Adrenal gland (tissue), 12 donors: Measurements from ENCODE around the gene PIP4K2C. TPM values are rescaled to one million over a fixed set of nuclear protein-coding genes. Genes with fewer than 3 reads are reported as not detected.

Experiments used
- DNase-seq, 7 donors: peaks; one replicate each; pipeline ENCODE4 v3.0.0-alpha.2; 2019 to 2020
- H3K27ac ChIP-seq, 5 donors: fragments of 200-600 bp; sonication (generic) in 4 of 5; 1 replicate in 3 of 5; 2 replicates in 2 of 5; pipeline versions ENCODE4 v1.5.1 to v1.8.0; 2016 to 2020; ENCODE audit warnings: mild to moderate bottlenecking in 1 of 5
- H3K27me3 ChIP-seq: fragments of 200-600 bp; 2 replicates; pipeline ENCODE4 v1.8.0; 2021
- H3K36me3 ChIP-seq, 2 donors: fragments of 200-600 bp; replicated peaks in 1 of 2; 1 replicate in 1 of 2; 2 replicates in 1 of 2; pipeline versions ENCODE4 v1.5.1 to v1.8.0; 2018 to 2022
- H3K4me1 ChIP-seq, 2 donors: fragments of 200-600 bp; replicated peaks in 1 of 2; 1 replicate in 1 of 2; 2 replicates in 1 of 2; pipeline versions ENCODE4 v1.5.1 to v1.8.0; 2018 to 2021
- H3K4me3 ChIP-seq, 4 donors: fragments of 200-600 bp; sonication (generic) in 3 of 4; one replicate each; pipeline ENCODE4 v1.5.1; 2016 to 2018
- H3K9me3 ChIP-seq, 3 donors: fragments of 200-600 bp; sonication (generic) in 1 of 3; replicated peaks in 1 of 3; 1 replicate in 2 of 3; 2 replicates in 1 of 3; pipeline versions ENCODE4 v1.5.1 to v1.8.0; 2016 to 2021
- CTCF ChIP-seq, 6 experiments: fragments of 450-650 bp in 4 of 6; fragments of 200-600 bp in 2 of 6; sonication (generic) in 1 of 6; IDR thresholded peaks; 1 replicate in 5 of 6; 2 replicates in 1 of 6; pipeline versions ENCODE4 v1.5.1 to v1.8.0; 2016 to 2021; ENCODE audit warnings: antibody characterized with exemption in 6 of 6, mild to moderate bottlenecking in 2 of 6, moderate library complexity in 1 of 6
- POLR2A ChIP-seq, 2 donors: fragments of 450-650 bp; IDR thresholded peaks; one replicate each; pipeline ENCODE4 v1.6.1; 2017; ENCODE audit warnings: antibody characterized with exemption in 2 of 2, mild to moderate bottlenecking in 2 of 2, moderate library complexity in 1 of 2
- WGBS, 4 donors: extraction: QIAGEN DNeasy Blood & Tissue Kit in 2 of 4; methylation state at CpG; one replicate each; pipeline versions ENCODE4 v1.1.5 to v1.1.7; 2013 to 2017; 5-methylcytosine and 5-hydroxymethylcytosine counted together
- intact Hi-C, 2 donors: fragments of 100-400 bp; cut with DNase I; formaldehyde crosslinking; loops; one replicate each; pipeline versions ENCODE4 v1.14.1 to v1.15.0; 2022 to 2023
- polyA plus RNA-seq, 3 donors: library from polyadenylated mRNA; stranded (reverse); fragments of 200-250 nt in 2 of 3; fragments of 350-450 nt in 1 of 3; fragmentation: Illumina TruSeq in 1 of 3; extraction: RNeasy Lipid Tissue Mini Kit (QIAGEN cat#74804) in 1 of 3; gene quantifications; one replicate each; pipeline ENCODE4 v1.2.3, GENCODE V29; 2013 to 2014
- total RNA-seq, 9 donors: library from RNA; depleted of rRNA in 4 of 9; stranded (reverse); fragments of >200 nt in 4 of 9; fragments of 120-200 nt in 1 of 9; fragmentation: NEBNext Ultra II Directional in 1 of 9; extraction: Animal tissue kit (Norgen Biotek cat#: 25700) in 1 of 9; gene quantifications; one replicate each; pipeline versions ENCODE4 v1.1.0 to v1.2.4, GENCODE V29; 2013 to 2023
- donor health status: healthy with polysubstance abuse.
- donor health status: Bipolar disorder and iron deficiency.
- donor health status: DM: yes; HTN: yes; CAD: no.
- donor health status: DM: no; HTN: no; CAD: no.
- donor health status: DM: no; HTN: no; CAD: no.
- donor health status: DM: yes; HTN: yes; CAD: no.

The PIP4K2C gene
- total and polyA plus RNA-seq, 12 donors, result 8.1 to 75.9 (median 28.2) TPM

GRCh38 chr12:57553343-57554202 lies 37.4 kb upstream of the PIP4K2C start:
- 62 to 69% (median 68%) methylated on average over 7 of the region's 7 CpGs for WGBS, 4 donors
- intact Hi-C loops, result no loop called here
- H3K9me3 ChIP-seq, result no peaks in the 10 kb centered on the region
- DNase-seq, result no peak
- H3K4me1 ChIP-seq, result peaks cover 0 to 6% of the 10 kb centered on the region in 2 donors
- H3K27ac ChIP-seq, result no peak overlapping the region
- peaks cover 8% of the 10 kb centered on the region for H3K27me3 ChIP-seq
- H3K36me3 ChIP-seq, result no peaks in the 10 kb centered on the region
- no peak overlapping the region for H3K4me3 ChIP-seq
- TF ChIP-seq CTCF (IDR thresholded peaks at IDR 0.05), result no peak
- no peak for TF ChIP-seq POLR2A (IDR thresholded peaks at IDR 0.05)

GRCh38 chr12:57554453-57554852 lies 36.5 kb upstream of the PIP4K2C start:
- WGBS, 4 donors, result 91 to 98% (median 95%) methylated on average over 2 of the region's 2 CpGs
- Histone ChIP-seq H3K4me3 (no peak overlapping the region), H3K27ac (no peak overlapping the region), H3K36me3 (no peaks in the 10 kb centered on the region), H3K4me1 (peaks cover 0 to 6% of the 10 kb centered on the region in 2 donors), H3K9me3 (no peaks in the 10 kb centered on the region), H3K27me3 (peaks cover 8% of the 10 kb centered on the region)
- DNase-seq, result no peak
- TF ChIP-seq CTCF (IDR thresholded peaks at IDR 0.05) (no peak), POLR2A (IDR thresholded peaks at IDR 0.05) (no peak)
- intact Hi-C loops, result no loop called here

GRCh38 chr12:57554897-57555296 lies 36.1 kb upstream of the PIP4K2C start:
- no peaks in the 10 kb centered on the region for H3K36me3 ChIP-seq
- TF ChIP-seq POLR2A (IDR thresholded peaks at IDR 0.05) (no peak), CTCF (IDR thresholded peaks at IDR 0.05) (no peak)
- peaks cover 7% of the 10 kb centered on the region for H3K27me3 ChIP-seq
- H3K9me3 ChIP-seq, result no peaks in the 10 kb centered on the region
- WGBS, 4 donors, result 92 to 100% (median 100%) methylated on average over 1 of the region's 1 CpG
- H3K27ac ChIP-seq, result no peak overlapping the region
- intact Hi-C loops, result no loop called here
- no peak for DNase-seq
- H3K4me1 ChIP-seq, result peaks cover 0 to 4% of the 10 kb centered on the region in 2 donors
- no peak overlapping the region for H3K4me3 ChIP-seq

- Histone ChIP-seq H3K9me3 (no peaks in the 10 kb centered on the region), H3K27me3 (no peaks in the 10 kb centered on the region), H3K27ac (no peak overlapping the region), H3K4me1 (no peaks in the 10 kb centered on the region), H3K4me3 (no peak overlapping the region), H3K36me3 (no peaks in the 10 kb centered on the region)
- intact Hi-C loops, result no loop called here
- TF ChIP-seq POLR2A (IDR thresholded peaks at IDR 0.05), result no peak
- TF ChIP-seq CTCF (IDR thresholded peaks at IDR 0.05), result no peak
- DNase-seq, result no peak
- WGBS, 4 donors, result 77 to 85% (median 83%) methylated on average over 4 of the region's 4 CpGs
Measured at GRCh38 chr12:57558864-57559263, 32.1 kb upstream of the PIP4K2C start.
